VCaP (cell line): ENCODE data around the gene FOXF2.

Experiments used
- H3K27ac ChIP-seq: fragments of 450-650 bp; 2 replicates; pipeline ENCODE4 v1.5.1; 2017
- TF ChIP-seq, protein P1 (sequence below): fragments of 450-650 bp; conservative IDR thresholded peaks from 2 replicates; pipeline ENCODE4 v1.5.1; 2017; ENCODE audit warnings: mild to moderate bottlenecking, moderate library complexity

Gene FOXF2

DNA sequence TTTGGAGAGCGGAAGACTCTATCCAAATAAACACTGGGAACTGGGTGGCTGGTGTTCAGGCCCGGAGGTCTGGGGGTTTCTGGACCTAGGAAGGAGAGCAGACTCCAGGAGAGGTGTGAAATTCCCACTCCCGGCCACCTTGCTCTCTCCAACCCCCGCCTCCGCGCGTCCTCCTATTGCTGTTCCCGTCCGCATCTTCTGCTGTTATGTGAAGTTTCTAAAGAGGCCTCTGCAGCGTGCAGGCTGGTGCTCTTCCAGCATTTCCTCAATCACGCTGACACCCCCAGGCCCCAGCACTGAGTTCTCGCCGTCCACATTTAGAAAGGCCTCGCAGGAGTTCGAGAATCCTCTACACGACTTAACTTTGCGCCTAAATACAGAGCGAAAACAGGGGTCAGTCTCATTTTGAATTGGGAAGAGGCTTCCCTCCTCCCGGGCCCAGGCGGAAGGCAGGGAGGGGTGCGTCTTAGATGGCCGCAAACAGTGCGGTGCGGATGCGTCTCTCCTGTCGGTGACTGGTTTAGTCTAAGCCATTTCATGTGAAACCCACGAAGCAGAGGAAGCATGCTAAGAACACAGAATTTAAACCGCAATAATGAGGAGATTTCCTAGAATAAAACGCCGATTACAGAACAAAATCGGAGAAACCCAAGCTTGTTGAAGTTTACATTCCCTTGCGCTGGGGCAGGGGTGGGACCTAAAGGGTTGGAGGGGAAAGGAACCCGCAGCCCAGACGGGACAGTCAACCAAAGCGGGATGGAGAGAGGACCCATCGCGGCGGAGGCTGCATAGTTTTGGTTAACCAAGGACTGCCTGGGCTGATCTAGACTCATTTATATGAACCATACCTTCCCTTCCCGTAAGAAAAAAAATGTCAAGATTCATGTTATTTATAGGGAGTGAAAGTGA lies 4.0 kb upstream of the FOXF2 start:
- H3K27ac ChIP-seq, result no peak overlapping the region
- TF ChIP-seq, protein P1, sequence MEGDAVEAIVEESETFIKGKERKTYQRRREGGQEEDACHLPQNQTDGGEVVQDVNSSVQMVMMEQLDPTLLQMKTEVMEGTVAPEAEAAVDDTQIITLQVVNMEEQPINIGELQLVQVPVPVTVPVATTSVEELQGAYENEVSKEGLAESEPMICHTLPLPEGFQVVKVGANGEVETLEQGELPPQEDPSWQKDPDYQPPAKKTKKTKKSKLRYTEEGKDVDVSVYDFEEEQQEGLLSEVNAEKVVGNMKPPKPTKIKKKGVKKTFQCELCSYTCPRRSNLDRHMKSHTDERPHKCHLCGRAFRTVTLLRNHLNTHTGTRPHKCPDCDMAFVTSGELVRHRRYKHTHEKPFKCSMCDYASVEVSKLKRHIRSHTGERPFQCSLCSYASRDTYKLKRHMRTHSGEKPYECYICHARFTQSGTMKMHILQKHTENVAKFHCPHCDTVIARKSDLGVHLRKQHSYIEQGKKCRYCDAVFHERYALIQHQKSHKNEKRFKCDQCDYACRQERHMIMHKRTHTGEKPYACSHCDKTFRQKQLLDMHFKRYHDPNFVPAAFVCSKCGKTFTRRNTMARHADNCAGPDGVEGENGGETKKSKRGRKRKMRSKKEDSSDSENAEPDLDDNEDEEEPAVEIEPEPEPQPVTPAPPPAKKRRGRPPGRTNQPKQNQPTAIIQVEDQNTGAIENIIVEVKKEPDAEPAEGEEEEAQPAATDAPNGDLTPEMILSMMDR, result no peak

GRCh38 chr6:1386038-1386709 lies 3.2 kb upstream of the FOXF2 start:
- H3K27ac ChIP-seq, result no peak overlapping the region
- TF ChIP-seq, protein P1, result no peak

GRCh38 chr6:1387538-1387875 lies 1.9 kb upstream of the FOXF2 start:
- TF ChIP-seq, protein P1, result no peak
- no peak overlapping the region for H3K27ac ChIP-seq

- TF ChIP-seq, protein P1, result no peak
- H3K27ac ChIP-seq, result no peak overlapping the region
Observed at GRCh38 chr6:1387876-1388629, 1.3 kb upstream of the FOXF2 start.

GRCh38 chr6:1388630-1389368 lies 577 bp upstream of the FOXF2 start:
- TF ChIP-seq, protein P1, result no peak
- H3K27ac ChIP-seq, result no peak overlapping the region

DNA sequence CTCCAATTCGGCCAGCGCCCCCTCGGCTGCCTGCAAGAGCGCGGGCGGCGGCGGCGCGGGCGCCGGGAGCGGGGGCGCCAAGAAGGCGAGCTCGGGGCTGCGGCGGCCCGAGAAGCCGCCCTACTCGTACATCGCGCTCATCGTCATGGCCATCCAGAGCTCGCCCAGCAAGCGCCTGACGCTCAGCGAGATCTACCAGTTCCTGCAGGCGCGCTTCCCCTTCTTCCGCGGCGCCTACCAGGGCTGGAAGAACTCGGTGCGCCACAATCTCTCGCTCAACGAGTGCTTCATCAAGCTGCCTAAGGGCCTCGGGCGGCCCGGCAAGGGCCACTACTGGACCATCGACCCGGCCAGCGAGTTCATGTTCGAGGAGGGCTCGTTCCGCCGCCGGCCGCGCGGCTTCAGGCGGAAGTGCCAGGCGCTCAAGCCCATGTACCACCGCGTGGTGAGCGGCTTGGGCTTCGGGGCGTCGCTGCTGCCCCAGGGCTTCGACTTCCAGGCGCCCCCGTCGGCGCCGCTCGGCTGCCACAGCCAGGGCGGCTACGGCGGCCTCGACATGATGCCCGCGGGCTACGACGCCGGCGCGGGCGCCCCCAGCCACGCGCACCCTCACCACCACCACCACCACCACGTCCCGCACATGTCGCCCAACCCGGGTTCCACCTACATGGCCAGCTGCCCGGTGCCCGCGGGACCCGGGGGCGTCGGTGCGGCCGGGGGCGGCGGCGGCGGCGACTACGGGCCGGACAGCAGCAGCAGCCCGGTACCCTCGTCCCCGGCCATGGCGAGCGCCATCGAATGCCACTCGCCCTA lies 963 bp downstream of the FOXF2 start:
- TF ChIP-seq, protein P1, result no peak
- no peak overlapping the region for H3K27ac ChIP-seq
